GM18858 (cell line): ENCODE measurements around the gene OXSR1.

ENCODE experiments used
- ATAC-seq: cut with Tn5 transposase; IDR thresholded peaks from one replicate; pipeline ENCODE4 v1.9.1; 2021; ENCODE audit not compliant: unreplicated experiment

Gene OXSR1

DNA sequence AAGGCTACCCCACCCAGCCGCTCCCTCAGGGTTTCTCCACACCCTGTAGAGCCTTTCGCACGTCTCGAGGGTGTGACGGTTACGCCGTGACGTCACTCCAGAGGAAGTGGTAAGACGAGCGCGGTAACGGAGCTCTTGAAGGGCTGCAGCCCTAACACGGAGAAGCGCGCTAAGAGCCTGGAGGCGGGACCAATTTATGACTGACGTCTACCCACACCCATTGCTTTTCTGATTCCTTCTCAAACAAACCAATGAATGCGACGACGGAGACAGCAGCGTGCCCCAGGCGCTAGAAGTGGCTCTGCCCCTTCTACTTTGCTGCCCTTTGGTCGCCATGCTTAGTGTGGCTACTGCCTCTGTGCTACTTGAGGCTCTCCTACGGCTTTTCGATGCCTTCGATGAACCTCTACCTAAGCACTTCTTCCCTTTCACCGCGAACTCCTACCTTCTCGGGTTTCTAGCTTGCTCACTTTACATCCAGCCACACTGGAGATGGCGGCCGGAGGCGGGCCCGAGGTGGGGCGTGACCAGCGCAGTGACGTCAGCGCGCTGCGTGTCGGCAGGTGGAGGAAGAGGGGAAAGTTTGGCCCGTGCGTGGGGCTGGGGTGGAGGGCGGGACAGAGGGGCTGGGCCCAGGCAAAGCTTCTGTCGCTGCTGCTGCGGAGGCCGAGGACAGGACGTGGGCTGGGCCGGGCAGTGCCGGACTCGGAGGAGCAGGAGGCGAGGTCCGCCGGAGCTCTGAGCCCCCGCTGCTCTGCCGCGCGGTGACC lies at the start of gene OXSR1:
Gene OXSR1, plus strand, starts transcription at position 586 of the 770 bp plus-strand sequence. CDS start 340 bp downstream, outside the sequence.
- peak; percentile 89 for ATAC-seq

DNA sequence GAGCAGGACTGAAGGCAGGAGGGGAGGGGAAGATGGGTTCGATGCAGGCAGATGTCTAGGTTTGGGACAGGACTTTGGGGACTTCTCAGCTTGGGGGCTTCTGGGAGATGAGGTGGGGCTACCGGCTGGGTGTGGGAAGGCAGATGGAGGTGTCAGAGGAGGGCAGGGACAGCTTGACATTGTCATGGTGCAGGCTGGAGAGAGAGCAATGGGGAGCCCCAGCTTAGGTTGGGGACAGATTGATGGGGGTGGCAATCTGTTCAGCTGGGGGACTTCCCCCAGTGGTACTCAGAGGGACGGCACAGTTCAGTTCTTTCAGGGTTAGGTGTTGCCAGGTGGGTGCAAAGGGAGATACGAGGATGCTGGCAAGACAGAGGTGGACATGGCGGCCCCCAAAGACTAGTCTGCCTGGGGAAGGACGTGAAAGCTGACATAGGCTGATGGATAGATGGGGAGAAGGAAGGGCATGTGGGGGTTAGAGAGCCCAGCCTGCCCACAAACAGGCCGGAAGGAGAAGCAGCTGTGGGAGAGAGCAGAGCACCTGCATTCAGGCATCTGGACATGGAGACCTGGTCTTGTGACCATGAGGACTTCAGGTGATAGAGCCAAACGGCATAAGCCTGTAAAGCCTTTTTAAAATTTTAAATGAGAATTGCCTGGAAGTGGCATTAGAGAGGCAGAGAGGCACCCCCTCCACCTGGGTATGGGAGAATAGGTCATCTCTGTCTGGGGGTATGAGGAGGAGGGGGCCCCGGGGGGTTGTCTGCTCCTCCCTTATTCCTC lies 49.5 kb upstream of the OXSR1 start:
- no peak for ATAC-seq

DNA sequence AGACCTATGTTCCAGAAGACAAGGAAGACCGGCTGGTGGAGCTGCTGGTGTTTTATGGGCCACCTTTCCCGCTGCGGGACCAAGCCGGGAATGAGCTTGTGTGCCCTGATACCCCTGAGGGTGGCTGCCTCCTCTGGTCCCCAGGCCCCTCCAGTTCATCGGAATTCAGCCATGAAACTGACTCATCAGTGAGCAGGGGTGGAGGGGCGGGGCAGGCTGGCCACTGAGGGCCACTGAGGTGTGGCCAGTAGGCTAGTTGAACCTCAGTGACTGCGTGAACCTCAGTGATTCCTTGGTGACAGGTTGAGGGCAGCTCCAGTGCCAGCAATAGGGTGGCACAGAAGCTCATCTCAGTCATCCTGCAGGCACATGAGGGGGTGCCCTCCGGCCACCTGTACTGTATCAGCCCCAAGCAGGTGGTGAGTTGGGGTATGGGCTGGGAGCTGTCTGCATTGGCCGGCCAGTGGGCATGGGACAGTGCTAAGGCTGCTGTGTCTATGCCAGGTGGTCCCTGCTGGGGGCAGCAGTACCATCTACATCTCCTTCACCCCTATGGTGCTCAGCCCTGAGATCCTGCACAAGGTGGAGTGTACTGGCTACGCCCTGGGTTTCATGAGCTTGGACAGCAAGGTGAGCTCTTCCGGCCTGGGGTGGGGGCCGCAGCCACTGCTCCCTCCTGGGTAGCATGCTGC lies 48.7 kb upstream of the OXSR1 start:
- ATAC-seq = no peak

DNA sequence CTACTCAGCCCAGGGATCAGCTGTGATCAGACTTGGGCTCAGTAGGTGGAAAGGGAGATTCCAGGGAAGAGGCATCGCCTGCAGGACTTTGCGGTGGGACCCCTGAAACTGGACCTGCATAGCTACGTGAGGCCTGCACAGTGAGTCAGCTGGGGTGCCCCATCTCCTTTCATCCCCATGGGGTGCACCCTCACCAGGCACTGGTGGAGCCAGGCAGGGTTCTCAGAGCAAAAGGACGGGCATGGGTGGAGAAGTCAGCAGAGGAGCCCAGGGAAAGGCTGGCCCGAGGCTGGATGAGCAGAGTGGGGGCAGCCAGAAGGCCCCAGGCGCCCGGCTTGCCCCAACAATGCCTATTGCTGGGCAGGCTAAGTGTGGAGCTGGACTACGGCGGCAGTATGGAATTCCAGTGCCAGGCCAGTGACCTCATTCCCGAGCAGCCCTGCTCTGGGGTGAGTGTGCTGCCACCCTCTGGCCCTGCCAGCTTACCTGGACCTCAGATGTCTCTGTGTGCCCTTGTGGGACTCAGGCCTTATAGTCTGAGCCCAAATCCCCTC lies 48.1 kb upstream of the OXSR1 start:
- no peak for ATAC-seq

DNA sequence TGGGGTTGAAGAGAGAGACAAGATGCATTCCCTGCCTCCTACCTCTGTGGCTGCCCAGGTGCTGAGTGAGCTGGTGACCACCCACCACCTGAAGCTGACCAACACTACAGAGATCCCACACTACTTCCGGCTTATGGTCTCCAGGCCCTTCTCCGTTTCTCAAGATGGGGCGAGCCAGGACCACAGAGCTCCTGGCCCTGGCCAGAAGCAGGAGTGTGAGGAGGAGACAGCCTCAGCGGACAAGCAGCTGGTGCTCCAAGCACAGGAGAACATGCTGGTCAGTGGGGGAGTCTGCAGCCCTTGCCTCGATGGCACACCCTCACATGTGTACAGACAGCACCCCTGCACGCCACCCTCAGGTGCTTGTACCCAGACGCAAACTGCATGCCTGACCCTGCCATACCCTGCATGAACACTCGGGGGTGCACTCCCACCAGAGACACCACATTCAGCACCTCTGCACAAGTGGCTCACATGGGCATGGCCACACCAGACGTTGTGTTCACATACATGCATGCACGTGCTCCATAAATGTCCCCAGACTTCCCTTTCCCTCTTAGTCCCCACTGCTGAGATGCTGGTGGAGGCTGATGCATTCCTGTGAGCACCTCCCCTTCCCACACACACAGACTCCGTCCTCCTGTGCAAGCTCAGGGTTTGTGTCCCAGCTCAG lies 47.5 kb upstream of the OXSR1 start:
- peak; percentile 49 for ATAC-seq

DNA sequence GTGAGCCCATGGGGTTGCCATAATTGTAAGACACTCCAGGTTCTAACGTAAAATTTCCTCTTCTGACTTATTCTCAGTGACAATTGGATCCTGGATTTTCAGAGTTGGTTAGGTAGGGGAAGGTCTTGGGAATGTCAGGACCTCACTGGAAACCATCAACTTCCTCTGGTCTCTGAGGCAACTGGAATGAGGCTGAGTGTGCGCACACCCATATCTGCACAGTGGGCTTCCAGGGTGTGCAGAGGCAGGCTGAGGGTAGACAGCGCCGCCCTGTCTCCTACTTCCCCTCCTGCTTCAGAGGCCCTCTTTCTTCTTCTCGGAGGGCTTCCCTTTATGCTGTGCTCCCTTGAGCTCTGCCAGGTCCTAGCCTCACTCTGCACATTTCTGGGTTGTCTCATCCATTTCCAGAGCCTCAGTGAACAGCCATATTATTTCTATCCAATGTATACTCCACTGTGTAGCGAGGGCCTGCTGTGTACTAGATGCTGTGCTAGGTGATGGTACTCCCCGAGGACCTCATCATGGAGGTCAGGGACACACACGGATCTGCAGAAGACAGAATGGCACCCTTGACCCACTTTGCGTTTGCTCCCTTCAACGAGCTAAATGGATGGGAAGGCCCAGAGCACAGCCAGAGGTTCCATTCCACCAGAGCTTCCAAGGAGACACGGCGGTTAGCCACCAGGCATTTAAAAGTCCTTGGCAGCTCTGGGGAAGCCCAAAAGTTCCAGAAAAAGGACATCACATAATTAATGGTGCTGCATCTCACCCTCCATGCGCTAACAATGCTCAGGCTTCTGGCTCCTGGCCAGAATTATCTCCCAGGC lies 46.7 kb upstream of the OXSR1 start:
- ATAC-seq = no peak

DNA sequence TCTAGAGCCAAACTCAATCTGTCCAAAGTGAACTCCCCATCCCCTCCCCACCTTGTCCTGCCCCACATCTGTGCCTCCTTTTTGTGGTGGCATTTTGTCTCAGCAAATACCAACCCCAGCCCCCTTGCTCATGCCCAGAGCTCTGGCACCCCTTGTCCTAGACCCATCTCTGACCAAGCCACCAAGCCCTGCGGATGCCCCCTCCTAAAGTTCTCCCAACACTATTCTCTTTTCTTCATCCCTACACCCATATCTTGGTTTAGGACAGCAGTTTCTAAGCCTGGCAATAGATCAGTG lies 46.1 kb upstream of the OXSR1 start:
- ATAC-seq = no peak

DNA sequence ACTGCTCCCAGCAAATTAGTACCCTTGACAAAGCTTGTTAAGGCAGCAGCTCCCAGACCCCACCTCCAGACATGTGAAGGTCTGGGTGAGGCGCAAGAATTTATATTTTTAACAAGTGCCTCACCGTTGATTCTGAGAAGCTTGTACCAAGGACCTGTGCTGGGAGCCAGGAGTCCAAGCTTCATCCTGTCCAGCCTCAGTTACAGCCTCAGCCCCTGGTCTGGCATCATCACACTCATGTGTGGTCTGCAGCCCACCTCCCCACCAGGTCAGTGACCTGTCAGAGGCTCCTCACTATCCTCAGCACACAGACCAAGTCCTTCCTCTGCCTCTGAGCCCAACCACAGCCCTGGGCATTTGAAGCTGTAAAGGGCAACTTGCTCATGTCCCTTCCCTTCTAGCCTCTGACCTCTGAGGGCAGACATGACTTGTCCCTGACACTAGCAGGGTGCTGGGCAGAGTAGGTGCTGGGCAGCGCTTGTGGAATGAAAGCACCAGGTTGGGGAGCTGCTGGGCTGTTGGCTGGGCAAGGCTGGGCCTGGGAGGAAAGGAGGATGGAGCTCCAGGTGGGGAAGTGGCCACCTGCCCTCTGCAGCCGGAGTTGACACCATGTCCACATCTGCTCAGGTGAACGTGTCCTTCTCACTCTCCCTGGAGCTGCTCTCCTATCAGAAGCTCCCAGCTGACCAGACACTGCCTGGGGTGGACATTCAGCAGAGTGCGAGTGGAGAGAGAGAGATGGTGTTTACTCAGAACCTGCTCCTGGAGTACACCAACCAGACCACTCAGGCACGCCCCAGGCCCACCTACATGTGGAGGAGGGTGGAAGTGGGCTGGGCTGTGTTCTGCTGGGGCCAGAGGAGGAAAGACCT lies 45.3 kb upstream of the OXSR1 start:
- ATAC-seq = no peak

DNA sequence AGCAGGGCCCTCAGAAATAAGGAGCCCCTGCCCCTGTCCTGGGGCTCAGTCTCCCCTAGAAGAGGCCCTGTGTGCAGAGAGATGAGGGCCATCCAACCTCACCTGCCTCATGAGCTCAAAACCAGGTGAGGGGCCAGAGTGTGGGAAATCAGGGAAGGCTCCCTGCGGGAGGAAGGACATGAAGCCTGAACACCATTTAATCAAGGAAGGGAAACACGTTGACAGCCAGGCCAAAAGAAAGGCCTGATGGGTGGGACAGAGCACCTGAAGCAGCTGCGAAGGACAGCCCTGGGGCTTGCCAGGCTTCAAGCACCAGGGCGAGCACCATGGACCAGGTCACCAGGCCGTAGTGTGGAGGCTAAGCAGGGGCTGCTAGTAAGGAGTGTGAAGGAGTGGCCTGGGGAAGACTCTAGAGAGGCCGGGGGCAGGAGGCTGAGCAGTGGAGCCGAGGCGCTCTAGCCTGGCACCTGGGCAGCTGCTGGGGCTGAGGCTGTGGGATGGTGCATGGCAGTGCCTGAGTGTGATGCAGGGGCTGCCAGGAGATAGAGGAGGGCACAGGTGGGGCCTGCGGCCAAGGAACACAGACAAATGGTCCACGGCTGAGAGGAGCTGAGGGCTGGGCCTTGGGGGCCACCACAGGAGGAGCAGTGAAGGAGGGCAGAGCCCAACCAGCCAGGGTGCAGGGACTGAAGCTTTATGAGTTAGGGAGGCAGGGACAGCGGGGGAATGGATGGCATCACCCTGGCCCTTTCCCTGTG lies 44.5 kb upstream of the OXSR1 start:
- ATAC-seq = no peak

DNA sequence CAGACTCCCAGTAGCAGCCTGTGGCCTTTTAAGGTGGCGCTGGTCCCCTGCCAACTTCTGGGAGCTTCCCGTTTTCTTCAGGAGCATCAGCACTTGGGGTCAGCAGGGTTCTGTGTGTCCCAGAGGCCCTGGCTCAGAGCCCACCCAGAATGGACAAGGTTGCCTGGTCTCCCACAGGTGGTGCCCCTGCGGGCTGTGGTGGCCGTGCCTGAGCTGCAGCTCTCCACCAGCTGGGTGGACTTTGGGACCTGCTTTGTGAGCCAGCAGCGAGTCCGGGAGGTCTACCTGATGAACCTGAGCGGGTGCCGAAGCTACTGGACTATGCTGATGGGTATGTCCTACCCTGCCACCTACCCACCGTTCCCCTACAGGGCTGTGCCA lies 43.9 kb upstream of the OXSR1 start:
- ATAC-seq = no peak

DNA sequence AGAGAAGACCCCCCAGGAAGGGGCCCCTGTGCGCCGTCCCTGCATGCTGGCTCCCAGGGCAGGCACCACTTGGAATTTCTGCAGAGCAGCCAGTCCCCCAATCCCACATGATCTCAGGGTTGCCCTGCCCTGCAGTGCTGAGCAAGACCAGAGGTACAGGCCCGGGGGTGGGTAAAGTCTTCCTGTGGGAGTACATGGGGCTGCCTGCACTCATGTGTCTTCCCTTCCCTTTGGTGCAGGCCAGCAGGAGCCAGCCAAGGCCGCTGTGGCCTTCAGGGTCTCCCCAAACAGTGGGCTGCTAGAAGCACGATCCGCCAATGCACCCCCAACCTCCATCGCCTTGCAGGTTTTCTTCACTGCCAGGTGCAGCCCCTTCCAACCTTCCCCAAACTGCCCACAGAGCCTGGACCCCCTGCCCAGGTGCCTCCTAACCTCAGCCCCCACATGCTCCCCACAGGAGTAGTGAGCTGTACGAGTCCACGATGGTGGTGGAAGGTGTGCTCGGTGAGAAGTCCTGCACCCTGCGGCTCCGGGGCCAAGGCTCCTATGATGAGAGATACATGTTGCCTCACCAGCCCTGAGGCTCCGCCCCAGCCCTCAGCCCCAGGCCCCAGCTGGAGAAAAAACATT lies 43.4 kb upstream of the OXSR1 start:
- ATAC-seq = no peak

DNA sequence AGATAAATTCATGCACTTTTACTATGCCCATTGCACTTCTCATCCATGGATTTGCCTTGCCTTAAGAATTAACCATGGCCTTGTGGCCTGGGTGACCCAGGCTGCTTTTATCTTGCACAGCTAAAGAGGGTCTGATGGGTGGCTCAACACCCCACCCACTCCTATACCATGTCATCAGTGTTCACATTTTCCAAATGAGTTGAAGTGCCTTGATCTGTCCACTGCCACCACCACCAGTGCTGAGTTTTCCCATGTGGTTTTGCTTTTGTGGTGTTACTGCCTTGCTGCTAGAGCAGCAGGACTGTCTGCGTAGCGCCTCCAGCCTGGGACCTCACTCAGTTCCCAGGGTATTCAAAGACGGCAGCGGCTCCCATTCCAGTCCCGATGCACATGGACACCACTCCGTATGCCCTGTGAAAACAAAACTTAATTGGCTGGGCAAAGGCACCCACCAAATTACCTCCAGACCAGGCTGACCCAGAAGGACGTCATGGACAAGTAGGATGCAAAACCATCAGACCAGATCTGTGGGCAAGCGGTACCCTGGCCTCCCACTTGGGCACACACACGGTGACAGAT lies 42.5 kb upstream of the OXSR1 start:
- ATAC-seq = no peak

DNA sequence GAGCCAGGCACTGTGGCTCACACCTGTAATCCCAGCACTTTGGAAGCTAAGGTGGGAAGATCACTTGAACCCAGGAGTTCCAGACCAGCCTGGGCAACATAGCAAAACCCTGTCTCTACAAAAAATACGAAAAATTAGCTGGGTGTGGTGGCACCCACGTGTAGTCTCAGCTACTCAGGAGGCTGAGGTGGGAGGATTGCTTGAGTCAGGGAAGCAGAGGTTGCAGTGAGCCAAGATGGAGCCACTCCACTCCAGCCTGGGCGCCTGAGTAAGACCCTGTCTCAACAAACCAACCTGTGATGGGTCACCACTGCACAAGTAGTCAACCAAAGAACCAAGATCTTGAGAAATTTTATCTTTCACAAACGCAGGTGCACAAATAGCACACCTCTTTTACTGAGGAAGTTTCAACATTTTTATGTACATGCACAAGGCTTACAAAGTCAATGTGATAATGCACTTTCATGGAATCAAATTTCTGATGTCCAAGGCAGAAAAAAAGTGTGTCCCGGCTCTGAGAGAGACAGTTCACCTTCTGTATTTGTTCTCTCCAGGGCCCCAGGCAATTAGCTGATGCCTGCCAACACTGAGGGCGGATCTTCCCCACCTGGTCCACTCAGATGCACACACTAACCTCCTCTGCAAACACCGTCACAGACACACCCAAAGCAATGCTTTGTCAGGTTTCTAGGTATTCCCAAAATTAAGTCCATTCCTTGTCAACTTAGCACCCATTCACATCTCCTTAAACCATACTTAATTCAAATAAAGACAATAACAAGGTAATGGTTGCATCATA lies 40.8 kb upstream of the OXSR1 start:
- no peak for ATAC-seq

DNA sequence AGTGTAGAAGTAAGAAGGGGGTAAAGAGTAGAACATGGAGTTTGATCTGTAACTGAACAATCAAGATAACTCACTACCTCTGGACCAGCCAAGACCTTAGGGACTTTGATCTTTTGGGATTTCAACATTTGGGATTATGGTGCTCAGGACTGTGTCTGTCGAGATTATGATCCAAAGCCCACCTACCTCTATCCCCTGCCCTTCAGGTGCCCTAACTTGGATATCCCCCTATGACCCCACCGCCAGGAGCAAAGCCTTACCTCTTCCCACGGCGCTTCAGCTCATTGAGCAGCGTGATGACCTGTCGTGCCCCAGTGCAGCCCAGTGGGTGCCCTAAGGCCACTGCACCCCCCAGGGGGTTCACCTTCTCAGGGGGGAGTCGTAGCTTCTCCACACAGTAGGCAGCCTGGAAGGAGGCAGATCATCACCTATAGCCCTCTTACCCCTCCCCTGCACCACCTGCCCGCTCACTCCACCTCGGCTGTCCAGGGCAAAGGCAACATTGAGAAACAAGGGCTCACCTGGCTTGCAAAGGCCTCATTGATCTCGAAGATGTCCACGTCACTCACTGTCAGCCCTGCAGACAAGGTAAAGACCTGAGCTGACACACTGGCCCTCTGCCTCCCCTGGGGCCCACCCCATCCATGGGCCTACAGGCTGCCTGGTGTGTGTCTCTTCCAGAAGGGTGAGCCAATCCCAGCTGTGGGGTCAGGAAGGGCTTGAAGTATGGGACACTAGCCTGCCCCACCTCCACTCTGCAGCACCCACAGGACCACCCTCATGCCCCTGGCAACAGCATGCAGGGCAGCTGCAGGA lies 39.8 kb upstream of the OXSR1 start:
- ATAC-seq = no peak

DNA sequence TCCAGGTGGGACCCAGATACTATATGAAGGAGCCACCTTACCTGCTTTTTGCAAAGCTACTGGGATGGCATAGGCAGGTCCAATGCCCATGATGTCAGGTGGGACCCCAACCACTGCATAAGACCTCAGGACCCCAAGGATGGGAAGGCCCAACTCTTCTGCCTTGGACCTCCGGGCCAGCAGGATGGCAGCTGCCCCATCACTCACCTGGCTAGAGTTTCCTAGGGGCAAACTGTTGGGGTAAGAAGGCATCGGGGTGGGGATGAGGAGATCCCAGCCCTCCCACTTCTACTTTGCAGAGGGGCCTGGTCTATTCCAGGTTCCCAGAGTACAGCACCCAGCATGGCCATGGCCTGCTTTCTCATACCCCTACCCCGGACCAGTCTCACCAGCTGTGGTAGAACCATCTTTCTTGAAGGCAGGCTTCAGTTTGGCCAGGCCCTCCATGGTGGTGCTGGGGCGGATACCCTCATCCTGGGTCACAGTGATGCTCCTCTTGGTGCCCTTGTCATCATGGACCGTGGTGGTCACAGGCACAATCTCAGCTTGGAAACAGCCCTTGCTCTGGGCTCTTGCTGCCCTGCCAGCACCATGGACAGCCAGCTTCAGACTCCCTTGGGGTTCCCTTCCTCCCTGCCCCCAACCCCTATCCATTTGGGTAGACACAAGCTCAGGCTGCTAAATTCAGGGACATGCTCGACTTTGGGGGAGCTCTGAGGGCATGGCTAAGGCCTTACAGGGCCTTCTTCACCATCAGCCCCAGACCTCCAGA lies 39.0 kb upstream of the OXSR1 start:
- ATAC-seq = no peak
